HG03575 (cell line): Measurements from ENCODE around the gene HOMER2.
"Not testable (repeated sequence)": the region's sequence is repeated elsewhere in the genome, so short reads cannot be mapped to it uniquely, and the experiment has no call there.

Experiments
- ATAC-seq: cut with Tn5 transposase; IDR thresholded peaks from one replicate; pipeline ENCODE4 v1.9.1; 2021; ENCODE audit not compliant: unreplicated experiment, insufficient number of reproducible peaks, low FRiP score; ENCODE audit errors: extremely low read depth

Gene HOMER2

GRCh38 chr15:82909080-82909815 is 43.3 kb downstream of the HOMER2 start:
- ATAC-seq: no peak

GRCh38 chr15:82907350-82907749 is 45.2 kb downstream of the HOMER2 start:
- no peak for ATAC-seq

- no peak for ATAC-seq
Measured at GRCh38 chr15:82904574-82904973, 47.9 kb downstream of the HOMER2 start.

- ATAC-seq: no peak
Measured at GRCh38 chr15:82903511-82903910, 49.0 kb downstream of the HOMER2 start.

- ATAC-seq: no peak
Measured at GRCh38 chr15:82901114-82901805, 51.3 kb downstream of the HOMER2 start.

- ATAC-seq: no peak
Measured at GRCh38 chr15:82900511-82901060, 51.9 kb downstream of the HOMER2 start.

- ATAC-seq: no peak
Measured at GRCh38 chr15:82898961-82899360, 53.6 kb downstream of the HOMER2 start.

GRCh38 chr15:82895983-82896382 is 56.5 kb downstream of the HOMER2 start:
- no peak for ATAC-seq

- ATAC-seq: no peak
Measured at GRCh38 chr15:82894971-82895520, 57.5 kb downstream of the HOMER2 start.

- not testable (repeated sequence) for ATAC-seq
Measured at GRCh38 chr15:82893473-82893872, 59.0 kb downstream of the HOMER2 start.

GRCh38 chr15:82892573-82892972 is 59.9 kb downstream of the HOMER2 start:
- no peak for ATAC-seq

GRCh38 chr15:82890995-82891390 is 61.5 kb downstream of the HOMER2 start:
- ATAC-seq: no peak

GRCh38 chr15:82890338-82890994 is 62.1 kb downstream of the HOMER2 start:
- no peak for ATAC-seq

GRCh38 chr15:82882273-82882928 is 70.1 kb downstream of the HOMER2 start:
- no peak for ATAC-seq

GRCh38 chr15:82881747-82882146 is 70.8 kb downstream of the HOMER2 start:
- ATAC-seq: no peak

GRCh38 chr15:82880704-82881103 is 71.8 kb downstream of the HOMER2 start:
- no peak for ATAC-seq

- no peak for ATAC-seq
Measured at GRCh38 chr15:82878325-82878724, 74.2 kb downstream of the HOMER2 start.

- no peak for ATAC-seq
Measured at GRCh38 chr15:82877825-82878224, 74.7 kb downstream of the HOMER2 start.

- no peak for ATAC-seq
Measured at GRCh38 chr15:82875411-82876003, 77.0 kb downstream of the HOMER2 start.
